Cardiac muscle cell (in vitro differentiated cells and primary cell): ENCODE measurements around the gene FAM72A. TPM values are rescaled to one million over a fixed set of nuclear protein-coding genes. Genes with fewer than 3 reads are reported as not detected.

Source experiments
- DNase-seq, 2 donors: peaks; one replicate each; pipeline versions ENCODE4 v3.0.0 to v3.0.0-alpha.2; 2010 to 2017; ENCODE audit warnings: low read depth in 1 of 2, low spot score in 1 of 2
- H3K27ac ChIP-seq: fragments of 200-600 bp; sonication (generic); 2 replicates; pipeline ENCODE4 v1.5.1; 2016
- H3K27me3 ChIP-seq: fragments of 200-600 bp; sonication (generic); 2 replicates; pipeline ENCODE4 v1.6.0; 2016; ENCODE audit warnings: control low read depth
- H3K36me3 ChIP-seq: fragments of 200-600 bp; sonication (generic); 2 replicates; pipeline ENCODE4 v1.5.1; 2016; ENCODE audit warnings: control low read depth
- H3K4me1 ChIP-seq: fragments of 200-600 bp; sonication (generic); 2 replicates; pipeline ENCODE4 v1.8.1; 2017; ENCODE audit warnings: low read depth, mild to moderate bottlenecking, mixed run types
- H3K4me3 ChIP-seq: fragments of 200-600 bp; sonication (generic); 2 replicates; pipeline ENCODE4 v1.5.1; 2016; ENCODE audit warnings: mild to moderate bottlenecking
- H3K9me3 ChIP-seq: fragments of 200-600 bp; sonication (generic); 2 replicates; pipeline ENCODE4 v1.5.1; 2017; ENCODE audit warnings: low read depth, mild to moderate bottlenecking, control low read depth
- polyA plus RNA-seq: library from polyadenylated mRNA; unstranded; fragments of >200 nt; fragmentation: Nextera tagmentation; extraction: Ambion mirVana; gene quantifications from 2 replicates; pipeline ENCODE4 v1.2.1, GENCODE V29; 2016
- total RNA-seq: library from RNA; depleted of rRNA; stranded (reverse); fragments of >200 nt; gene quantifications from 2 replicates; pipeline ENCODE4 v1.2.3, GENCODE V29; 2016
- TF ChIP-seq, protein P1 (sequence below): IDR thresholded peaks from 2 replicates; pipeline ENCODE4 v1.5.1; 2012; ENCODE audit warnings: low read depth, mild to moderate bottlenecking, low read length

FAM72A gene
- total and polyA plus RNA-seq, 2 experiments from 2014 or later = 3.4 to 9.6 TPM

DNA sequence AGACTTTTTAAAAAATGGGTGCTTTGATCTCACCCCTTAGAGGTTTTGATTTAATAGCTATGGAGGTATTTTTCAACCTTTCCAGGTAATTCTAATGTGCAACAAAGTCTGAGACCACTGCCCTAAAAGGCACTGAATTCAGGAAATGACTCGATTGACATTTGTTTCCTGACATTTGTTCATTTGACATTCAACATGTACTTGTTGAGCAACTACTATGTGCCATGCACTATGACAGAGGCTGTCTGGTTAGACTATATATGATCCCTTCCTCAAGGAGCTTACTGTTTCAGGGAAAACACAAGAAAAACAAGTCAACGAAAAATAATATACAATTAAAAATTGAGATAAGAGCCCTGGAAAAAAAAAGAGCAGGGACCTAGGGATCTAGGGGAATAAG is 59.9 kb downstream of the FAM72A start:
- Histone ChIP-seq H3K27me3 (no peaks in the 10 kb centered on the region), H3K4me3 (no peak overlapping the region), H3K27ac (no peak overlapping the region), H3K4me1 (no peaks in the 10 kb centered on the region), H3K36me3 (no peaks in the 10 kb centered on the region), H3K9me3 (no peaks in the 10 kb centered on the region)
- DNase-seq = no peak
- TF ChIP-seq, protein P1, sequence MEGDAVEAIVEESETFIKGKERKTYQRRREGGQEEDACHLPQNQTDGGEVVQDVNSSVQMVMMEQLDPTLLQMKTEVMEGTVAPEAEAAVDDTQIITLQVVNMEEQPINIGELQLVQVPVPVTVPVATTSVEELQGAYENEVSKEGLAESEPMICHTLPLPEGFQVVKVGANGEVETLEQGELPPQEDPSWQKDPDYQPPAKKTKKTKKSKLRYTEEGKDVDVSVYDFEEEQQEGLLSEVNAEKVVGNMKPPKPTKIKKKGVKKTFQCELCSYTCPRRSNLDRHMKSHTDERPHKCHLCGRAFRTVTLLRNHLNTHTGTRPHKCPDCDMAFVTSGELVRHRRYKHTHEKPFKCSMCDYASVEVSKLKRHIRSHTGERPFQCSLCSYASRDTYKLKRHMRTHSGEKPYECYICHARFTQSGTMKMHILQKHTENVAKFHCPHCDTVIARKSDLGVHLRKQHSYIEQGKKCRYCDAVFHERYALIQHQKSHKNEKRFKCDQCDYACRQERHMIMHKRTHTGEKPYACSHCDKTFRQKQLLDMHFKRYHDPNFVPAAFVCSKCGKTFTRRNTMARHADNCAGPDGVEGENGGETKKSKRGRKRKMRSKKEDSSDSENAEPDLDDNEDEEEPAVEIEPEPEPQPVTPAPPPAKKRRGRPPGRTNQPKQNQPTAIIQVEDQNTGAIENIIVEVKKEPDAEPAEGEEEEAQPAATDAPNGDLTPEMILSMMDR = no peak

DNA sequence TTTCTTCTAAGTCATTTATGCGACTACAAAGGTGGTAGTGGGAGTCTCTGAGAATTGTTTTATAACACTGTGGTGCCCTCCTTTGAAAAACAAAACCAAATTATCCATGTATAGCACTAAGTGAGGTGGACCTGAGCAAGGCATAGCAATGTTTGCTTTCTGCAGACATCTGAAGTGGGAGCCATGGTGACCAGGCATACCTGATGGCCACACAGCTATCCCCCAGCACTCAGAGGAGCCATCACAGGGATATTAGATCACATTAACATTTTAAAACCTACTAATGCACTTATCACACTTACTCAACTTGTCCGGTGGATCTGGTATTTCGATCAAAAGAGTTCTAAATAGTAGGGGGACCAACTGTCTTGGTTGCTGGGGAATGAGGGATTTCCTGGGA is 60.6 kb downstream of the FAM72A start:
- no peaks in the 10 kb centered on the region for H3K4me1 ChIP-seq
- TF ChIP-seq, protein P1 = no peak
- no peak for DNase-seq
- no peak overlapping the region for H3K27ac ChIP-seq
- H3K9me3 ChIP-seq = no peaks in the 10 kb centered on the region
- no peaks in the 10 kb centered on the region for H3K27me3 ChIP-seq
- H3K36me3 ChIP-seq = no peaks in the 10 kb centered on the region
- no peak overlapping the region for H3K4me3 ChIP-seq

DNA sequence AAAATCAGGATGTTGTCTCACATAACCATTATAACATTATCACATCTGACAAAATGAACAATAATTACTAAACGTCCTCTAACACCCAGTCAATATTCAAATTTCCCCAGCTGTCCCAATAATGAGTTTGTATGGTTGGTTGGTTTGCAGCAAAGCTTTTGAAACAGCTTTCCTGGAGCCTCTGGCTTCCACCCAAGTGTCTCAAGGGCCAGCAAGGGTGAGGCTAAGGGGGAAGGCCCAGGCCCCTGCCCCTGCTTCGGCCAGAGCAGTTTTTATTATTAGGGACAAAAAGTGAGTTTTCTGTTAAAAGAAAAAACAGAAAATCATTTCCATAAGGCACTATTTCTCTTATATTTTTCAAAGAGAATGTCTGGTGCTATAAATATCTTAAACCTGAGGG is 66.4 kb downstream of the FAM72A start:
- no peak for DNase-seq
- H3K27me3 ChIP-seq = no peaks in the 10 kb centered on the region
- TF ChIP-seq, protein P1 = no peak
- H3K9me3 ChIP-seq = no peaks in the 10 kb centered on the region
- H3K36me3 ChIP-seq = no peaks in the 10 kb centered on the region
- no peaks in the 10 kb centered on the region for H3K4me1 ChIP-seq
- H3K4me3 ChIP-seq = no peak overlapping the region
- no peak overlapping the region for H3K27ac ChIP-seq

Other genes starting within 250 kb of the FAM72A start
- gene RAB7B, start 199.4 kb downstream of the FAM72A start, total RNA-seq = 1.2 and 2.1 TPM in 2 replicates
- 2.2 and 4.9 TPM in 2 replicates for gene RAB7B, start 199.4 kb downstream of the FAM72A start, polyA plus RNA-seq
- gene CTSE, start 178.9 kb downstream of the FAM72A start, total RNA-seq = not detected in 2 replicates
- gene CTSE, start 178.9 kb downstream of the FAM72A start, polyA plus RNA-seq = not detected in 2 replicates
- 10.9 and 16.2 TPM in 2 replicates for gene RHEX, start 149.7 kb downstream of the FAM72A start, total RNA-seq
- 7.3 and 28.6 TPM in 2 replicates for gene RHEX, start 149.7 kb downstream of the FAM72A start, polyA plus RNA-seq
- gene AVPR1B, start 85.5 kb downstream of the FAM72A start, total RNA-seq = 0.07 and 2.3 TPM in 2 replicates
- 0.10 TPM in 1 of 2 replicates, not detected in the other for gene AVPR1B, start 85.5 kb downstream of the FAM72A start, polyA plus RNA-seq
- gene SRGAP2, start 702 bp upstream of the FAM72A start, total RNA-seq = 58.7 and 81.0 TPM in 2 replicates
- gene SRGAP2, start 702 bp upstream of the FAM72A start, polyA plus RNA-seq = 43.2 and 56.3 TPM in 2 replicates